AG10803 (cell line): ENCODE data around the gene MRPS18B.

ENCODE experiments used
- DNase-seq: peaks from one replicate; pipeline ENCODE4 v3.0.0; 2010; ENCODE audit warnings: low read depth
- H3K4me3 ChIP-seq: 2 replicates; pipeline ENCODE4 v1.5.1; 2011; ENCODE audit warnings: mild to moderate bottlenecking, low read length, control low read depth
- TF ChIP-seq, protein P1 (sequence below): conservative IDR thresholded peaks from 2 replicates; pipeline ENCODE4 v1.5.1; 2011; ENCODE audit warnings: mild to moderate bottlenecking, low read length, control low read depth, inconsistent platforms

MRPS18B gene

DNA sequence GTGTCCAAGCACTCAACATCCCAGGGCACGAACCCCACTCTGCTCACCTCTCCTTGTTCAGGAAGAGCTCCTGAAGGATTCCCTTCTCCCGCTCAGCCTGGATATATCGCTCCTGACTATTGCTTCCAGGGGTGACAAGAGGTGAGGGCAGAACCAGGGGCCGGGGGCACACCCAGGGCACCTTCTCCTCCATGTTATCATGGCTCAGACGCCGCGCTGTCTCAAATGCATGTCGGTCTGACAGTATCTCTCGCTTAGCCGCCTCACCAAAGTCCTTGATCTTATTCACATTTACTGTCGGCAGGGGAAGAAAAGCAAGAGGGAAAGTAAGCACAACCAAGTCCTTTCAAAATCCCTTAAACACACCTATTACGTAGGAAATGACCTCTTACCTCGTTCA is 13.7 kb upstream of the MRPS18B start:
- H3K4me3 ChIP-seq = no peak overlapping the region
- no peak for DNase-seq
- TF ChIP-seq, protein P1, sequence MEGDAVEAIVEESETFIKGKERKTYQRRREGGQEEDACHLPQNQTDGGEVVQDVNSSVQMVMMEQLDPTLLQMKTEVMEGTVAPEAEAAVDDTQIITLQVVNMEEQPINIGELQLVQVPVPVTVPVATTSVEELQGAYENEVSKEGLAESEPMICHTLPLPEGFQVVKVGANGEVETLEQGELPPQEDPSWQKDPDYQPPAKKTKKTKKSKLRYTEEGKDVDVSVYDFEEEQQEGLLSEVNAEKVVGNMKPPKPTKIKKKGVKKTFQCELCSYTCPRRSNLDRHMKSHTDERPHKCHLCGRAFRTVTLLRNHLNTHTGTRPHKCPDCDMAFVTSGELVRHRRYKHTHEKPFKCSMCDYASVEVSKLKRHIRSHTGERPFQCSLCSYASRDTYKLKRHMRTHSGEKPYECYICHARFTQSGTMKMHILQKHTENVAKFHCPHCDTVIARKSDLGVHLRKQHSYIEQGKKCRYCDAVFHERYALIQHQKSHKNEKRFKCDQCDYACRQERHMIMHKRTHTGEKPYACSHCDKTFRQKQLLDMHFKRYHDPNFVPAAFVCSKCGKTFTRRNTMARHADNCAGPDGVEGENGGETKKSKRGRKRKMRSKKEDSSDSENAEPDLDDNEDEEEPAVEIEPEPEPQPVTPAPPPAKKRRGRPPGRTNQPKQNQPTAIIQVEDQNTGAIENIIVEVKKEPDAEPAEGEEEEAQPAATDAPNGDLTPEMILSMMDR = no peak

DNA sequence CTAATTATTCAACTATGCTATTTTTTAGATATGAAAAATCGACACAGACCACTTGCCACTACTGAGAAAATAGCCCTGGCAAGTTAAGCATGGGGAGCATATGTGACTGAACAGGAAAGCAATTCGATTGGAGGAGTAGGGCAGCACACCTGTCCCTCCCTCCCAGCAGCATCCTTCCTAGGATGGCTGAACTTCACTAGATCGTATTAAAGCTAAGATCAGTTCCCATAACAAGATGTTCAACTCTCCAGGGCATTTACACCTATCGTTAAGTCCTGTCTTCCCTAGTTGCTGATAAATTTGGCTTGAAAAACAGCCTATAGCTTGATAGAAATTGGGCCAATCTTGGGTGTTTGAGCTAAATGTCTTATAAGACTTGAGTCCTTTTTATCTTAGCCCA is 7.6 kb upstream of the MRPS18B start:
- no peak overlapping the region for H3K4me3 ChIP-seq
- TF ChIP-seq, protein P1 = no peak
- no peak for DNase-seq

GRCh38 chr6:30611150-30611855 is 6.3 kb upstream of the MRPS18B start:
- H3K4me3 ChIP-seq = no peak overlapping the region
- no peak for DNase-seq
- TF ChIP-seq, protein P1 = no peak

- TF ChIP-seq, protein P1 = no peak
- no peak overlapping the region for H3K4me3 ChIP-seq
- no peak for DNase-seq
These were observed 5.8 kb upstream of the MRPS18B start for GRCh38 chr6:30611856-30612194.

GRCh38 chr6:30612213-30612612 is 5.4 kb upstream of the MRPS18B start:
- no peak overlapping the region for H3K4me3 ChIP-seq
- DNase-seq = peak; percentile 49
- TF ChIP-seq, protein P1 = peak; percentile 55

DNA sequence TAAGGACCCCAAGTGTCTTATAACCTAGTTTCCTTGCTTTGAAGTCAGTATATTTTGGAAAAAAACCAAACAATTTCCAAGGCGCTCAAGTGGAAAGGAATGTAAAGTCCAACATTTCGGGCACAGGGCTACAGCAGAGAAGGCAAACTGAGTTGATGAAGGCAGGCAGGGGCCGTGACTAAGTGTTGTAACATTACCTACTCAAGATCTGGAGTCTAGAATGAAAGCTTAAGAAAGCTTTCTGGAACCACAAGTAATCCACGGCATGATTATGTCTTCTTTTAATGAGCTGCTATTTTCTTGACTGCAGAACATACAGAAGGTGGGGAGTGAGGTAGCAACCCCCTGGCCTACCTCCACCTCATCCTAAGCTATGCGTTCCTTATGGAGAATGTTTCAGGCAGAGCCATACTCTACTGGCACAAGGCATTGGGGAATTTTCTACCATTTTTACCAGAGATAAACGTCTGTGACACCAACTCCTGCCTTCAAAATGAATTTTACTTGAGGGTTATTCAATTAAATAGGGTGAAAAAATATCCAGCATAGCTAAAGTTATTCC is 4.9 kb upstream of the MRPS18B start:
- peak; percentile 61 for DNase-seq
- TF ChIP-seq, protein P1 = no peak
- H3K4me3 ChIP-seq = no peak overlapping the region
